SK-N-SH (cell line): ENCODE measurements around the gene RUFY3. TPM values are rescaled to one million over a fixed set of nuclear protein-coding genes. Genes with fewer than 3 reads are reported as not detected.

ENCODE experiments used
- CTCF ChIA-PET: fragments of 300-600, 350-600 bp; formaldehyde crosslinking; extraction: SDS; loops from one replicate; lab custom pipeline; 2021; lab: Yijun Ruan, JAX
- POLR2A ChIA-PET: fragments of 350-600 bp; sonication (Branson Sonifier 250); formaldehyde crosslinking; extraction: SDS; loops from one replicate; lab custom pipeline; 2020; ENCODE audit warnings: antibody characterized with exemption, inconsistent platforms; lab: Yijun Ruan, JAX
- DNase-seq: peaks from one replicate; pipeline ENCODE4 v3.0.0; 2012
- H2AFZ ChIP-seq: fragments of 200-600 bp; sonication (generic); 2 replicates; pipeline ENCODE4 v1.8.1; 2016; ENCODE audit warnings: antibody characterized with exemption, mild to moderate bottlenecking, low read depth
- H3F3A ChIP-seq: fragments of 200-600 bp; sonication (generic); replicated peaks from 2 replicates; pipeline ENCODE3; 2016; ENCODE audit warnings: antibody characterized with exemption, mild to moderate bottlenecking; ENCODE audit not compliant: insufficient read depth
- H3K27ac ChIP-seq, 2 experiments: fragments of 200-500 bp in 1 of 2; fragments of 200-600 bp in 1 of 2; sonication (Bioruptor generic) in 1 of 2; sonication (generic), shearing (Covaris generic) in 1 of 2; 2 replicates each; pipeline versions ENCODE4 v1.5.1 to v1.6.1; 2014 to 2016; ENCODE audit warnings: low read depth in 2 of 2, inconsistent platforms in 1 of 2, low read length in 1 of 2, mild to moderate bottlenecking in 1 of 2, mixed read lengths in 1 of 2
- H3K27me3 ChIP-seq: fragments of 200-600 bp; sonication (generic), shearing (Covaris generic); 2 replicates; pipeline ENCODE4 v1.6.1; 2016; ENCODE audit warnings: mixed run types; ENCODE audit not compliant: insufficient read depth
- H3K36me3 ChIP-seq, 2 experiments: fragments of 200-500 bp in 1 of 2; fragments of 200-600 bp in 1 of 2; sonication (Bioruptor generic) in 1 of 2; sonication (generic) in 1 of 2; replicated peaks in 1 of 2; 2 replicates each; pipeline versions ENCODE3 to v1.5.1; 2014 to 2016; ENCODE audit warnings: low read length in 1 of 2, mild to moderate bottlenecking in 1 of 2; ENCODE audit not compliant: insufficient read depth in 2 of 2, control insufficient read depth in 1 of 2
- H3K4me1 ChIP-seq, 2 experiments: fragments of 200-500 bp in 1 of 2; fragments of 200-600 bp in 1 of 2; sonication (Bioruptor generic) in 1 of 2; sonication (generic), shearing (Covaris generic) in 1 of 2; 2 replicates each; pipeline versions ENCODE4 v1.5.1 to v1.6.1; 2014 to 2016; ENCODE audit warnings: low read depth in 1 of 2, low read length in 1 of 2, mixed run types in 1 of 2; ENCODE audit not compliant: insufficient read depth in 2 of 2, control insufficient read depth in 1 of 2
- H3K4me2 ChIP-seq: fragments of 200-600 bp; sonication (generic), shearing (Covaris generic); 2 replicates; pipeline ENCODE4 v1.6.1; 2017; ENCODE audit warnings: mixed run types
- H3K4me3 ChIP-seq, 2 experiments: fragments of 200-500 bp in 1 of 2; fragments of 200-600 bp in 1 of 2; sonication (Bioruptor generic) in 1 of 2; sonication (generic), shearing (Covaris generic) in 1 of 2; 2 replicates each; pipeline versions ENCODE4 v1.5.1 to v1.8.1; 2014 to 2016; ENCODE audit warnings: low read depth in 2 of 2, inconsistent platforms in 1 of 2, low read length in 1 of 2, mild to moderate bottlenecking in 1 of 2, mixed read lengths in 1 of 2, moderate library complexity in 1 of 2
- H3K79me2 ChIP-seq: fragments of 200-600 bp; sonication (generic); 2 replicates; pipeline ENCODE4 v1.8.1; 2017; ENCODE audit warnings: mild to moderate bottlenecking; ENCODE audit not compliant: insufficient read depth
- H3K9ac ChIP-seq: fragments of 200-600 bp; sonication (generic); 2 replicates; pipeline ENCODE4 v1.6.1; 2017; ENCODE audit warnings: mixed run types
- H3K9me2 ChIP-seq: fragments of 200-600 bp; sonication (generic); 2 replicates; pipeline ENCODE4 v1.6.1; 2017; ENCODE audit warnings: mixed run types
- H3K9me3 ChIP-seq: fragments of 200-600 bp; sonication (generic); 2 replicates; pipeline ENCODE4 v1.6.1; 2017; ENCODE audit warnings: mixed run types, mild to moderate bottlenecking, moderate library complexity
- H4K20me1 ChIP-seq: fragments of 200-600 bp; sonication (generic); 2 replicates; pipeline ENCODE4 v1.6.1; 2017; ENCODE audit warnings: mild to moderate bottlenecking, mixed run types; ENCODE audit not compliant: insufficient read depth
- CHD2 ChIP-seq: fragments of 150-350 bp; IDR thresholded peaks from 2 replicates; pipeline ENCODE4 v1.6.1; 2018; ENCODE audit warnings: low read length; ENCODE audit not compliant: partially characterized antibody
- EP300 ChIP-seq, 2 experiments: IDR thresholded peaks; 2 replicates each; pipeline versions ENCODE4 v1.4.0 to v1.6.1; 2012; ENCODE audit warnings: borderline replicate concordance in 1 of 2, low read depth in 1 of 2, low read length in 1 of 2
- FOXJ3 ChIP-seq: sonication (generic); formaldehyde crosslinking; IDR thresholded peaks from 2 replicates; pipeline ENCODE4 v1.5.1; 2020; ENCODE audit warnings: mild to moderate bottlenecking, missing genetic modification reagents
- IRF3 ChIP-seq: fragments of 150-350 bp; IDR thresholded peaks from 2 replicates; pipeline ENCODE4 v1.6.1; 2016; ENCODE audit warnings: mild to moderate bottlenecking, low read depth, low read length
- MAX ChIP-seq: IDR thresholded peaks from 2 replicates; pipeline ENCODE4 v1.4.0; 2012; ENCODE audit warnings: low read depth
- NFIC ChIP-seq: IDR thresholded peaks from 2 replicates; pipeline ENCODE4 v1.4.0; 2012; ENCODE audit warnings: borderline replicate concordance
- PBX3 ChIP-seq: IDR thresholded peaks from 2 replicates; pipeline ENCODE4; 2012
- RAD21 ChIP-seq: IDR thresholded peaks from 2 replicates; pipeline ENCODE4 v1.6.1; 2012; ENCODE audit warnings: mild to moderate bottlenecking, low read length
- RFX5 ChIP-seq: IDR thresholded peaks from 2 replicates; pipeline ENCODE4 v1.6.1; 2012; ENCODE audit warnings: mild to moderate bottlenecking, improper control_type of control experiment, low read length
- SIN3A ChIP-seq: IDR thresholded peaks from 2 replicates; pipeline ENCODE4 v1.6.1; 2012; ENCODE audit warnings: low read depth, mild to moderate bottlenecking, low read length, moderate library complexity, borderline replicate concordance
- TAF1 ChIP-seq: IDR thresholded peaks from 2 replicates; pipeline ENCODE4 v1.6.1; 2012; ENCODE audit warnings: low read depth, mild to moderate bottlenecking, low read length, moderate library complexity, borderline replicate concordance
- TCF12 ChIP-seq: IDR thresholded peaks from 2 replicates; pipeline ENCODE4 v1.4.0; 2012
- TEAD4 ChIP-seq: IDR thresholded peaks from 2 replicates; pipeline ENCODE4 v1.4.0; 2012; ENCODE audit warnings: mild to moderate bottlenecking, borderline replicate concordance; ENCODE audit not compliant: insufficient read depth
- USF2 ChIP-seq: fragments of 150-350 bp; IDR thresholded peaks from 2 replicates; pipeline ENCODE4 v1.6.1; 2017; ENCODE audit warnings: antibody characterized with exemption, low read length, low read depth, borderline replicate concordance
- WGBS: methylation state at CpG from one replicate; pipeline ENCODE4 v1.1.6; 2017; ENCODE audit warnings: low lambda C conversion rate; 5-methylcytosine and 5-hydroxymethylcytosine counted together
- polyA plus RNA-seq, 3 experiments: library from polyadenylated mRNA; depleted of rRNA; stranded (reverse); fragments of >200 nt; gene quantifications; 2 replicates each; pipeline ENCODE4 v1.2.3, GENCODE V29; 2012

The RUFY3 gene
- polyA plus RNA-seq, 1 of the 3 experiments (the other 2 are of a cell fraction) = 22.8 TPM

- Histone ChIP-seq H3K79me2 (peaks cover 50% of the 10 kb centered on the region), H3K4me2 (peak overlapping the region; percentile 85), H3K4me3 (peak overlapping the region; percentile 90 to 98), H4K20me1 (peaks cover 19% of the 10 kb centered on the region), H3F3A (peaks cover 17% of the 10 kb centered on the region), H3K36me3 (peaks cover 24 to 32% of the 10 kb centered on the region in 2 experiments), H2AFZ (peak overlapping the region; percentile 82), H3K27me3 (no peaks in the 10 kb centered on the region), H3K4me1 (peaks cover 6 to 13% of the 10 kb centered on the region in 2 experiments; a peak in 3 of 4 replicates), H3K9ac (peak overlapping the region; percentile 91), H3K9me2 (no peaks in the 10 kb centered on the region), H3K27ac (peak overlapping the region; percentile 93 to 94), H3K9me3 (no peaks in the 10 kb centered on the region)
- WGBS = 0% methylated on average over 19 of the region's 19 CpGs
- ChIA-PET POLR2A (interaction anchor here (1.9 to 2.9 kb wide), 2 partner anchors 15 to 33 kb away, joined by 11 to 14 read pairs; partner anchors contain the start of gene RUFY3), CTCF (interaction anchor here (0.6 to 6.5 kb wide), 8 partner anchors 8 to 338 kb away, joined by 3 to 48 read pairs (median 3); no protein-coding TSS in a partner anchor)
- TF ChIP-seq FOXJ3 (CRISPR knock-in tag) (no peak), CHD2 (no peak), NFIC (no peak), SIN3A (no peak), RFX5 (no peak), RAD21 (no peak), TCF12 (no peak), EP300 (IDR thresholded peaks at IDR 0.05; ENCODE audit: borderline replicate concordance in 1 of 2, low read depth in 1 of 2, low read length in 1 of 2) (no peak), TEAD4 (no peak), USF2 (no peak), IRF3 (no peak), PBX3 (no peak), TAF1 (no peak), MAX (no peak)
- peak; percentile 2 for DNase-seq
These were observed 33.0 kb upstream of the RUFY3 start for GRCh38 chr4:70688795-70689231.
